Renal cortical epithelial cell (primary cell): ENCODE results near the gene STRIP1. TPM values are rescaled to one million over a fixed set of nuclear protein-coding genes. Genes with fewer than 3 reads are reported as not detected.
A peak's percentile ranks its signal among the peaks of the same experiment; 100 is the strongest.
"Not testable (repeated sequence)": the region's sequence is repeated elsewhere in the genome, so short reads cannot be mapped to it uniquely, and the experiment has no call there.

ENCODE experiments used
- DNase-seq: peaks from one replicate; pipeline ENCODE4 v3.0.0-alpha.2; 2011; ENCODE audit warnings: low read depth
- total RNA-seq: library from RNA; depleted of rRNA; stranded (reverse); fragments of >200 nt; gene quantifications from 2 replicates; pipeline ENCODE4 v1.2.3, GENCODE V29; 2014

The STRIP1 gene
- total RNA-seq, 1 donor from 2014 or later = 57.0 TPM

DNA sequence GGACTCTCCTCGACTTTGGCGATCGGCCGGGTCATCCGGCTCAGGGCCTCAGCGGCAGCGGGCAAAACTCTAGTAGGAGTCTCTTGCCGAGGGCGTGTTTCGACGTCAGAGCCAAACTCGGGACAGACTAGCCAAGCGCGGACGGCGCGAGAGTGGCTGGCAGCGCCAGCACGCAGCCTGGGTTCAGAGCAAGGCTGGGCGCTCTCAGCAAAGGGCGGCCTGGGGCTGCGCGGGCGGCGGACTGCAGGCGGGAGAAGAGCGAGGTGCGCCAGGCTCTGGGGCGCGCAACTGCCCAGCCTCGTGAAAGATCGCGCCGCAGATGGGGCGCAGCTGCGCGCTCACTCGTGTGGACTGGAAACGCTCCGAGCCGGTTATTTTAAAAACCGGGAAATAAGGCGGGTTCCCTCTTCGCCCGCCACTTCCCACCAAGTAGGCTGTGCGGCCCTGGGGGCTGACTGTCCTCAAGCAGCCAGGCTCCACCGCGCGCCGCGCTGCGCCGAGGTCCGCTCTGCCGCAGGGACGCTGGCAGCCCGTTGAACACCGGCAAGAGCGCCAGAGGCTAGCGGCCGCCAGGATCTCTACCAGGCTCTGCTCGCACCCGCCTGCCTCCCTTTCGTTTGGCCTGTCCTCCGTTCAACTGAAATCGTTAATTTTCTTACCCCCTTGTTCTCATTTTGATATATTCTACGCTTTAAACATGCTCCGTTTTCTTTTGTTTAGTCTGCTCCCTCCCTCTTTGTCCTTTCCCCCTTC is 33.6 kb downstream of the STRIP1 start:
- no peak for DNase-seq

DNA sequence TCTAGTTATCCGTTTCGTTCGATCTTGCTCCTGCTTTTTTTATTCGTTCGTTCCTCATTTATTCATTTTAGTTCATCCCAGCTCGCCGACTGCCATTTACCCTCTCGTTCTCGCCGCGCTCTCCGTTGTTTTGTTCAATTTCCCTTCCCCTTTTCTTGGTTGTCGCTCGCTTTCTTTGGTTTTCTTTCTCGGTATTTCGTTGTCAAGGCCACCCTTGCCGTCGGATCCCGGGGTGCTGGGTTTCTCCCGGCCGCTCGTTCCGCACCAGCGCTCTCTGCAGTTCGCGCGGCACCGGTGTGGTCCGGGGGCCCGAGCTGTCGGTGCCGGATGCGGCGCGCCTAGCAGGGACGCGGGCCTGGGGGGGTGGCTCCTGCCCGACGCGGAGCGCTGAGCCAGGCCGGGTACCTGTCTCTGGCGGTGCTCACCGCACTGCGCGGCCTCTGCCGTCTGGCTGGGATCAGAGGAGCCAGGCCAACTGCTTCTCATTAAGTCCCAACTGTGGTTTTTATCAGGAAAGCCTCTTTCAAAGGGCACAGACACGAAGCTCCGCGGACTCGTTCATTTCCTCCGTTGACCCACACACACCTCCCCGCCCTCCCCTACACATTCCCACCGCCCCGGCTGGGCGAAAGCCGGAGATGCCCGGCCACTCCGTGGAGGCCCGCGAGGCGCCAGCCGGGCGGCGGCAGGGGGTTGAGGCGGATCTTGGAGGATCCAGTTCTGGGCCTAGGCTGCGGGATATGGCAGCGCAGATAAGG is 34.4 kb downstream of the STRIP1 start:
- no peak for DNase-seq

- DNase-seq = no peak
Measured at GRCh38 chr1:110069404-110070281, 35.2 kb downstream of the STRIP1 start.

GRCh38 chr1:110070282-110070669 is 35.9 kb downstream of the STRIP1 start:
- DNase-seq = no peak

- no peak for DNase-seq
Measured at GRCh38 chr1:110070671-110071242, 36.3 kb downstream of the STRIP1 start, which contains the start of gene ALX3. ALX3 (minus strand) TSS chr1:110070672; CDS start chr1:110070612, 60 bp downstream.

DNA sequence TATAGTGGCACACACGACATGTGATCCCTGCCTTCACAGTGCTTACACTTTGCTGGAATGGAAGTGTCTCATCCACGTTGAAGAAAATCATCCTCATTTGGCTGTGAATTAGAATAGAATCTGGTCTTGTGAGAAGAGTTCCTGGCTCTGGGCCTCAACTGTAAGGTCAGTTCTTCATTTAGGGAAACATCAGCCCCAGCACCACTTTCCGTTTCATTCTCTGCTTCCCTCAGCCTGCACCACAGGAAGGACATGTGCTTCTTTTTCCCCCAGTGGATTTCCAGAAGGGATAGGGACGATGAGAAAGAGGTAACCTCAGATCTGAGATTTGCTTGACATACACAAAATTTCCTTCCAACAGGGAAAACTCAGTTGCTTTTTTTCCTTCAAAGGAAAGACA is 39.7 kb downstream of the STRIP1 start:
- no peak for DNase-seq

DNA sequence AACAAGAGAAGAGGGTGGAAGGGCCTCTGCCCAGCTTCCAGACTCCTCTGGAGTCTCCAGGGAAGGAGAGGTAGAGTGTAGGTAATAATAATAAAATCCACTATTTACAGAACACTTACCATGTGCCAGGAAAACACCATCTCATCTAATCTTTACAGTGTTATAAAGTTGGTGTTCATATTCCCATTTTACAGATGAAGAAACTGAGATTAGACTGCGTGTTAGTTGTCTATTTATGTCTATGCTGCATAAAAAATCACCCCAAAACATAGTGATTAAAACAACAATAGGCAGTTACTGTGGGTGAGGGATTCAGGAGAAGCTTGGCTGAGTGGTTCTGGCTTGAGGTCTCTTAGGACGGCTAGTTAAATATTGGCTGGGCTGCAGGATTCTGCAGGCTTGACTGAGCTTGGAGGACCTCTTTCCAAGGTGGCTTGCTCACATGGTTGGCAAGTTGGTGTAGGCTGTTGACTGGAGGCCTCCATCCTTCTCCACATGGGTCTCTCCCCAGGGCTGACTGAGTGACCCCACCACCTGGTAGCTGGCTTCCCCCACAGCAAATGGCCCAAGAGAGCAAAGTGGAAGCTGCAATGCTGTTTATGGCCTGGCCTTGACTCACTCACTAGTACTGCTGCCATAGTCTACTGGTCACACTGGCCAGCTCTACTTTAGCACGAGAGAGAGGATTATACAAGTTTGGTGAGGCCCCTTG is 42.5 kb downstream of the STRIP1 start:
- peak; percentile 41 for DNase-seq

GRCh38 chr1:110079995-110080394 is 45.6 kb downstream of the STRIP1 start:
- DNase-seq = not testable (repeated sequence)

- DNase-seq = no peak
Measured at GRCh38 chr1:110081061-110081460, 46.6 kb downstream of the STRIP1 start.

DNA sequence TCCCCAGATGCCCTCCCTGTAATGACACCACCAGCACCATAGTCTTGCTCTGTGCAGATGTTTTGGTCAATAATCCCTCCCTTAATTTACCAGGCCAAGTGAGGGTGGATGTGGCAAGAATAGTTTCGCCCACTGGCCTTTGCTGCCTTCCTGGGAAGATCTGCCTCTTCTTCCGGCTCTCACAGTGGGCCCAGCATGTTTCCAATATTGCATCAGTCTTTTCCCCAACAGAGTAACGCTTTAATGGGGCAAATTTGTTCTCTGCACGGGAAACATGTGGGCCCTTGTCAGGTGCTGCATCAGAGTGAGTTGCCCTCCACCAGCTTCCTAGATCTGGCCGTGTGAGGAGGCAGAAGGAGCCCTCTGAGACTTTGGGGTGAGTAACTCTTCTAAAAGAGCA is 48.1 kb downstream of the STRIP1 start:
- DNase-seq = no peak

- no peak for DNase-seq
Measured at GRCh38 chr1:110083061-110083865, 48.8 kb downstream of the STRIP1 start.

DNA sequence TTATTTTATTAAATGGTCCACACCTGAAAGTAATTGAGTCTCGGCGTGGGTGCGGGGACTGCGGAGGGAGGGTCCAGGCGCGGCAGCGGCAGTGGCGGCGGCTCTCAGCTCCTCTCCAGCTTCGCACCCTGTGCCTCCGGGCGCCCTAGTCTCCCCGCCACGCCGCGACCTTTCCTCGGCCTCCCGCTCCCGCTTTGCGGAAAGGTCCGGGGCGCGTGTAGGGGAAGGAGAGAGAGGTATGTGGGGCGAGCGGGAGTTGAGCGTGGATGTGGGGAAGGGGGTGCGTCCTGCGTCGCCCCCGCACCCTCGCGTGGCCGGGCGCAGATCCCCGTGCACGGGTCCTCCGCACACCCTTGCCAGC is 49.4 kb downstream of the STRIP1 start:
- no peak for DNase-seq

DNA sequence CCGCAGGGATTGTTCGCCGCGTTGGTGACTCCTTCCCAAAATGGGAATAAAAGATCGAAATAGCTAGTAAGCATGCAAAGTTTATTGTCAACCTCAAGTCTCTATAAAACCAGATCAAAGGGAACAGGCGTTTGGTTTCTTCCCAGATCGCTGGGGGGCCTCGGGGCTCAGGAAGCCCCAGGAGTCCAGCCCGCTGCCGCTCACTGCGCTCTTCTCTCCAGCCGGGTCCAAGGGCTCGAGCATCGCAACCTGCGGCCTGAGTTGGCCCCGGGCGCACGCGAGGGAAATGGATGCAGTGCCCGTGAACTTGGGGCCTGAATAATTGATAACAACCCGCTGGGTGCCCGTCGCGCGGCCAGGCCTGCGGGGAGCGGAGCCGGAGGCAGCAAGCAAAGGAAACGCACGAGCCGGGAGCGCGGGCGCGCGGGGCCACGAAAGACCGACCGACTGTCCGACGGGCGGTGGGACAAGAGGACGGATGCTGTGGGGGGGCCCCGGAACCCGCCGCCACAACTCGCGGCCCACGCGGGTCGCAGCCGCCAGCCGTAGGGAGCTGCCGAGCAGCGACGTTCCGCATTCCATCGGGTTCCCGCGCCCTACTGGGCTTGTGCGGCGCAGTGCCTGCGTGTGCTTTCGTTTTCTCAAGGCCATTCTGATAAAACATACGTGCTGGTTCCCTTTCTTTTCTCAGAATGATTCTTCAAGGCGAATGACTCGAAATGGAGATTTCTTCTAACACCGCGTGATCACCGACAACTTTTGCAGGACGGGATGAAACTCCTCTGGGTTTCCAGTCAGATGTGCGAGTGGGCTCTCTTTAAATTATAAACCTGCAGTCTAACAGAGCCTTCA is 50.0 kb downstream of the STRIP1 start:
- no peak for DNase-seq

DNA sequence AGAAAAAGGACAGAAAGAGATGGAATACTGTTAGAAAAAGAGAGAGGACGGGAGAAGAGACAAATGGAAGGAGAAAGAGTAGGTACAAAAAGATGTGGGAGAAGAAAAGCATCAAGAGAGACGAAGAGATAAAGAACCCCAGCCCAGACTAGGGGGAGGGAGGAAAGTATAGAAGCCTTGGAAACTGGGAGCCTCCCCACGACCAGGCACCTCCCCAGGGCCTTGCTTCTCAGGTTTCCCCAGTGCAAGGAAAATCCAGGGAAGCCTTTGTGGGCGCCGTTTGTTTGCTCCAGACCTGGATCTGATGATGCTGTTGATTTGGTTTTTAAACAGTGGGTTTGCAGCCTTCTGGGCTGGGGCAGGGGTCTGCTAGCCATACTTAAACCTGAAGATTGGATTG is 51.2 kb downstream of the STRIP1 start:
- DNase-seq = no peak

GRCh38 chr1:110086961-110087360 is 52.5 kb downstream of the STRIP1 start:
- peak; percentile 29 for DNase-seq

- peak; percentile 27 for DNase-seq
Measured at GRCh38 chr1:110087812-110088738, 53.7 kb downstream of the STRIP1 start.

DNA sequence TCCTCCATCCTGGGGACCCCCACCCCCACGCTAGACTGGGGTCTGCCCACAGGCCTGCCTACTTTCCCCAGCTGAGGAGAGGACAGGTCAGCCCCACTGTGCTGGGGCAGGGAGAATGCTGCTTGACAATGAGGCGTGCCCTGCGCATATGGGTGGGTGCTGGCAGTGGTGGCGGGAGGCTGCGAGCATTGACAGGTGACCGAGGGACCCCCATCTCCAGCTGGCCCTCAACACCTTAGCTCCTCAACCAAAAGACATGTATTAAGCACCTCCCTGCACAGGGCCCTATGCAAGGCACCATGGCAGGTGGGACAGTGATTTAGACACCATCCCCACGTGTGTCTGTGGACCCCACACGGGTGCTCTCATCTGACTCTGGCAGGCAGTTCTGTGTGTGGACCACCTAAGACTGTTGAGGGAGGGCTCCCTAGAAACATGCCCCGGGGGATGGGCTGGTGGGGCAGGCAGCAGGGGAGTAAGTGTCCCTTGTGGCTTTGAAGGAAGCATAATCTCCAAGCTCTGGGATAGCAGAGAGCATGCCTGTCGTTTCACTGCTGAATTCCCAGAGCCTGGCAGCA is 54.4 kb downstream of the STRIP1 start:
- DNase-seq = no peak
